Transverse colon (tissue), 4 donors: ENCODE measurements around the gene SIPA1L3. TPM values are rescaled to one million over a fixed set of nuclear protein-coding genes. Genes with fewer than 3 reads are reported as not detected.

ENCODE experiments used
- DNase-seq: peaks from one replicate; pipeline ENCODE4 v3.0.0-alpha.2; 2019
- H3K27ac ChIP-seq, 4 donors: fragments of 200-600 bp; sonication (generic); 2 replicates each; pipeline ENCODE4 v1.5.1; 2016 to 2018; ENCODE audit warnings: inconsistent platforms in 4 of 4
- H3K27me3 ChIP-seq: fragments of 200-600 bp; sonication (generic); 2 replicates; pipeline ENCODE4 v1.5.1; 2017; ENCODE audit warnings: inconsistent platforms
- H3K36me3 ChIP-seq, 4 donors: fragments of 200-600 bp; sonication (generic); 2 replicates each; pipeline ENCODE4 v1.5.1; 2017 to 2019; ENCODE audit warnings: inconsistent platforms in 4 of 4
- H3K4me1 ChIP-seq, 4 donors: fragments of 200-600 bp; sonication (generic); 2 replicates each; pipeline ENCODE4 v1.5.1; 2017 to 2020; ENCODE audit warnings: inconsistent platforms in 4 of 4
- H3K4me3 ChIP-seq, 4 donors: fragments of 200-600 bp; sonication (generic); 1 replicate in 1 of 4; 2 replicates in 3 of 4; pipeline versions ENCODE4 v1.5.1 to v1.6.1; 2017 to 2019; ENCODE audit warnings: inconsistent platforms in 4 of 4
- H3K9me3 ChIP-seq, 2 donors: fragments of 200-600 bp; sonication (generic); 2 replicates each; pipeline ENCODE4 v1.5.1; 2017 to 2019; ENCODE audit warnings: inconsistent platforms in 2 of 2
- EP300 ChIP-seq: sonication (generic); formaldehyde crosslinking; IDR thresholded peaks from one replicate; pipeline ENCODE4 v1.6.1; 2017; ENCODE audit warnings: antibody characterized with exemption, low read depth
- POLR2A ChIP-seq: fragments of 450-650 bp; IDR thresholded peaks from one replicate; pipeline ENCODE4 v1.6.1; 2016; ENCODE audit warnings: antibody characterized with exemption, mild to moderate bottlenecking, moderate library complexity
- POLR2AphosphoS5 ChIP-seq, 3 donors: sonication (generic); formaldehyde crosslinking; IDR thresholded peaks; one replicate each; pipeline ENCODE4 v1.6.1; 2016; ENCODE audit warnings: antibody characterized with exemption in 3 of 3
- WGBS, 2 donors: methylation state at CpG; one replicate each; pipeline ENCODE4 v1.1.5; 2018; ENCODE audit warnings: low coverage in 1 of 2; 5-methylcytosine and 5-hydroxymethylcytosine counted together
- in situ Hi-C, 4 donors: fragments of 200-750 bp; cut with MboI; loops; one replicate each; pipeline versions ENCODE4 v1.15.0 to v1.15.1; 2017; ENCODE audit warnings: low sequenced_read_pairs in 3 of 4, low pct_ligation_motif_present in 1 of 4, low pct_unique_long_range_greater_than_20kb in 1 of 4
- intact Hi-C: fragments of 100-400 bp; cut with DNase I; formaldehyde crosslinking; loops from one replicate; pipeline ENCODE4 v1.15.1; 2023; ENCODE audit warnings: low total_unique reads
- total RNA-seq, 4 donors: library from RNA; depleted of rRNA; stranded (reverse); fragments of >200 nt; gene quantifications; one replicate each; pipeline ENCODE4 v1.1.0, GENCODE V29; 2016
- TF ChIP-seq, protein P1 (sequence below), 5 experiments: fragments of 200-600 bp in 3 of 5; fragments of 450-650 bp in 2 of 5; sonication (generic) in 3 of 5; IDR thresholded peaks; 1 replicate in 2 of 5; 2 replicates in 3 of 5; pipeline ENCODE4 v1.5.1; 2016 to 2017; ENCODE audit warnings: antibody characterized with exemption in 5 of 5, inconsistent platforms in 3 of 5, mild to moderate bottlenecking in 2 of 5, moderate library complexity in 1 of 5

Gene SIPA1L3
- total RNA-seq, 4 donors from 2014 or later, result 191 to 284 (median 231) TPM

DNA sequence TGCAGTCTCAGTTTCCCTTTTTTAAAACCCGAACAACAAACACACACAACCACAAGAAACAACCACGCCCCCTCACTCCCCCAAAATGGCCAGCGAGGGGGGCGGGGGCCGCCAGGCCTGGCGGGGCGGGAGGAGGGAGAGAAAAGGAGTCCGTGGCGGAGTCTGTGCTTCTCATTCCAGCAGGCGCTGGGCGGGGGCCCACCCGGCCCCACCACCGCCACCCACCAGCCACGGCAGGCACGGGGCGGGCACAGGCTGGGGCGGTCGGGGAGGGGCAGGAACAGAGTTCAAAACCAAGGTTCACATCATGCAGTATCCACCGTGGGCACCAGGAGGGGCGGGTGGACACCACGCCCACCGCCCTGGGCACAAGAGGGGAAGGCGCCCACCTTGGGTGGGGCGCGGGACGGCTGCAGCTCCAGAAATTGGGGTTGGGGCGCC is 304.2 kb downstream of the SIPA1L3 start:
- TF ChIP-seq POLR2A, result no peak
- TF ChIP-seq, protein P1, sequence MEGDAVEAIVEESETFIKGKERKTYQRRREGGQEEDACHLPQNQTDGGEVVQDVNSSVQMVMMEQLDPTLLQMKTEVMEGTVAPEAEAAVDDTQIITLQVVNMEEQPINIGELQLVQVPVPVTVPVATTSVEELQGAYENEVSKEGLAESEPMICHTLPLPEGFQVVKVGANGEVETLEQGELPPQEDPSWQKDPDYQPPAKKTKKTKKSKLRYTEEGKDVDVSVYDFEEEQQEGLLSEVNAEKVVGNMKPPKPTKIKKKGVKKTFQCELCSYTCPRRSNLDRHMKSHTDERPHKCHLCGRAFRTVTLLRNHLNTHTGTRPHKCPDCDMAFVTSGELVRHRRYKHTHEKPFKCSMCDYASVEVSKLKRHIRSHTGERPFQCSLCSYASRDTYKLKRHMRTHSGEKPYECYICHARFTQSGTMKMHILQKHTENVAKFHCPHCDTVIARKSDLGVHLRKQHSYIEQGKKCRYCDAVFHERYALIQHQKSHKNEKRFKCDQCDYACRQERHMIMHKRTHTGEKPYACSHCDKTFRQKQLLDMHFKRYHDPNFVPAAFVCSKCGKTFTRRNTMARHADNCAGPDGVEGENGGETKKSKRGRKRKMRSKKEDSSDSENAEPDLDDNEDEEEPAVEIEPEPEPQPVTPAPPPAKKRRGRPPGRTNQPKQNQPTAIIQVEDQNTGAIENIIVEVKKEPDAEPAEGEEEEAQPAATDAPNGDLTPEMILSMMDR (IDR thresholded peaks at IDR 0.05), result peak in 1 of 5 experiments; percentile 4
- H3K27me3 ChIP-seq, result peaks cover 62% of the 10 kb centered on the region
- no peak overlapping the region for H3K27ac ChIP-seq
- in situ Hi-C loops, result loop anchor here in 1 of 4 donors (25.0 kb wide), 1 partner anchor 324 kb away; no protein-coding TSS in a partner anchor
- H3K9me3 ChIP-seq, result no peaks in the 10 kb centered on the region
- H3K4me1 ChIP-seq, result peaks cover 11 to 29% (median 16%) of the 10 kb centered on the region in 4 donors
- H3K36me3 ChIP-seq, result peaks cover 0 to 4% (median 2%) of the 10 kb centered on the region in 4 donors
- intact Hi-C loops, result no loop called here
- WGBS, 2 donors, result 6% methylated on average over 19 of the region's 27 CpGs; no CpG with 5 or more reads in 1 of the 2 donors
- peak overlapping the region in 1 of 4 donors; percentile 27 for H3K4me3 ChIP-seq
- no peak for DNase-seq

DNA sequence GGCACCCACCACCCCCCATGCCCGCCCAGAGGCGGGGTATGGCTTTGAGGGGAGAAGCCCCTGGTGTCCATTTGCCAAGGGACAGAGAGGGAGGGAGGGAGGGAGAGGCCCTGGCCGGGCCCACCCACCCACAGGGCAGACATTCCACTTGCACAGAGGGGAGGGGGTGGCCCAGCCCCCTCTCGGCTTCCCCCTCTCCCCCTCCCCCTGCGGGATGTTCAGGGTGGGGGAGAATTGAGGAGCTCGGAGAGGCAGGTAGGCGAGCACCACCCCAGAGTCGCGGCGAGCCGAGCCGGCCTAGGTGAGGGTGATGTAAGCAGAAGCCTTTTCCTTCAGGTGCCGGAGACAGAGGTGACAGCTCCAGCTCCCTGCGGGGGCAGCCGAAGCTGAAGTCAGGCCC is 304.8 kb downstream of the SIPA1L3 start:
- intact Hi-C loops, result no loop called here
- 38% methylated on average over 6 of the region's 15 CpGs; no CpG with 5 or more reads in 1 of the 2 donors for WGBS, 2 donors

DNA sequence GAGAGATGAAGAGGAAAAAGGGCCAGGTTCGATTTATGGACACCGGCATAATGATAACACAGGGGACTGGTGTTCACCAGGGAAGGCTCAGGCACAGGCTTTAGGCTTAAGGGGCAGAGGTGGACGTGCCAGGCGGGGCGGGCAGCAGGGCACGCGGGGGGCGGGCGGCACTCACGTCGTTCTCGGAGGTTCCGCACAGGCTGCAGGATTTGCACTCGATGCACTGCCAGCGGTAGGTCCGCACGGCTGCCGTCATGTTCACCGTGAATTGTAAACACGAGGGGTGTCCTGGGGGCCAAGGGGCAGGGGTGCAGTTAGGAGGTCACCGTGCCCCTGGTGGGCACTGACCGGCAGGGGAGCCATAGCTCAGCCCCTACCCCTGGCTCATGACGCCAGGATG is 306.5 kb downstream of the SIPA1L3 start:
- intact Hi-C loops (no loop called here), in situ Hi-C loops (loop anchor here in 1 of 4 donors (25.0 kb wide), 1 partner anchor 326 kb away; no protein-coding TSS in a partner anchor)
- TF ChIP-seq, protein P1 (IDR thresholded peaks at IDR 0.05), result no peak
- TF ChIP-seq POLR2AphosphoS5 (IDR thresholded peaks at IDR 0.05) (no peak), POLR2A (no peak), EP300 (no peak)
- Histone ChIP-seq H3K4me1 (peaks cover 11 to 29% (median 16%) of the 10 kb centered on the region in 4 donors), H3K36me3 (no peaks in the 10 kb centered on the region), H3K9me3 (no peaks in the 10 kb centered on the region), H3K27me3 (peaks cover 59% of the 10 kb centered on the region), H3K4me3 (no peak overlapping the region), H3K27ac (no peak overlapping the region)
- DNase-seq, result no peak
- 90% methylated on average over 23 of the region's 23 CpGs; no CpG with 5 or more reads in 1 of the 2 donors for WGBS, 2 donors

More for the DNA sequence above, 304.8 kb downstream of the SIPA1L3 start:
- no peaks in the 10 kb centered on the region for H3K9me3 ChIP-seq
- in situ Hi-C loops, result loop anchor here in 1 of 4 donors (25.0 kb wide), 1 partner anchor 324 kb away; no protein-coding TSS in a partner anchor
- H3K27ac ChIP-seq, result no peak overlapping the region
- H3K27me3 ChIP-seq, result peaks cover 62% of the 10 kb centered on the region
- H3K4me3 ChIP-seq, result no peak overlapping the region
- TF ChIP-seq POLR2A (no peak), EP300 (no peak), POLR2AphosphoS5 (IDR thresholded peaks at IDR 0.05) (no peak)
- TF ChIP-seq, protein P1 (IDR thresholded peaks at IDR 0.05), result no peak
- no peaks in the 10 kb centered on the region for H3K36me3 ChIP-seq
- DNase-seq, result no peak
- H3K4me1 ChIP-seq, result peaks cover 11 to 29% (median 16%) of the 10 kb centered on the region in 4 donors

DNA sequence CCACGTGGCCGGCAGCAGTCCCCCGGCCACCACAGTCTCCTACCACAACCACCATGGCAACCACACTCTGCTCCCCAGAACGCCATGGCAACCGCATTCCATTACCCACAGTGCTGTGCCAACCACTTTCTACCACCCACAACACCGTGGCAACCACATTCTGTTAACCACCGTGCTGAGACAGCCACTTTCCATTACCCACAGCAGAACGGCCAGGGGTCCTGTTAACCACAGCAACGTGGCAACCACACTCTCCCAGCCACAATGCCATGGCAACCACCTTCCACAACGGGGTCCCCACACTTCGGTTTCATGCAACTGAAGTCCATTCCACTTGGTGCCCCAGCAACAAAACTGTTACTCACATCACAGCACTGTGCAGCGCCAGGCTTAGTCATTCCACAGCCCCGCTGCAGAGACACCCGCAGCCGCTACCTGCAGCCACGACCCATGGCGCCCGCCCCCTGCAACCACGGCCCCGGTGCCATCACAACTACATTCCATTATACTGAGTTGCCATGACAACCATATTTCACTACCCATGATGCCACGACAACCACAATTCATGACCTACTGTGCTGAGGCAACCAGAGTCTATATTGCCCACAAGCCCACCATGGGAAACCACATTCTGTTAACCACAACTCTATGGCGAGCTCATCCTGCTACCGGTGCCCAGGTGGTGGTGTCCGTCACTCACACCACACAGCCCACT is 307.1 kb downstream of the SIPA1L3 start:
- in situ Hi-C loops, result loop anchor here in 1 of 4 donors (25.0 kb wide), 1 partner anchor 327 kb away; no protein-coding TSS in a partner anchor

More for the DNA sequence above, 307.1 kb downstream of the SIPA1L3 start:
- Histone ChIP-seq H3K36me3 (no peaks in the 10 kb centered on the region), H3K4me1 (peaks cover 11 to 26% (median 16%) of the 10 kb centered on the region in 4 donors), H3K27me3 (peaks cover 53% of the 10 kb centered on the region), H3K4me3 (no peak overlapping the region), H3K27ac (no peak overlapping the region), H3K9me3 (no peaks in the 10 kb centered on the region)
- TF ChIP-seq, protein P1 (IDR thresholded peaks at IDR 0.05), result no peak
- no peak for TF ChIP-seq EP300
- no peak for TF ChIP-seq POLR2A
- TF ChIP-seq POLR2AphosphoS5 (IDR thresholded peaks at IDR 0.05), result no peak
- 47% methylated on average over 3 to 24 of the region's 24 CpGs for WGBS, 2 donors
- DNase-seq, result no peak
- intact Hi-C loops, result no loop called here
